DND-41 (cell line): ENCODE measurements around the gene FLG2.

ENCODE experiments used
- ATAC-seq: fragments of 200-7000 bp; cut with Tn5 transposase; 3 replicates; pipeline ENCODE4 v1.9.1; 2021; ENCODE audit warnings: low read depth; ENCODE audit not compliant: insufficient read depth
- DNase-seq: peaks from one replicate; pipeline ENCODE4 v3.0.0-alpha.2; 2020
- H2AFZ ChIP-seq: 2 replicates; pipeline ENCODE4 v1.6.0; 2012; ENCODE audit warnings: low read depth, low read length
- H3K27ac ChIP-seq: 2 replicates; pipeline ENCODE4 v1.5.1; 2012; ENCODE audit warnings: low read length, inconsistent platforms
- H3K27me3 ChIP-seq: fragments of 200-600 bp; sonication (generic); 2 replicates; pipeline ENCODE4 v1.6.0; 2012; ENCODE audit warnings: low read length, mild to moderate bottlenecking, inconsistent platforms; ENCODE audit not compliant: insufficient read depth, poor library complexity
- H3K36me3 ChIP-seq: 2 replicates; pipeline ENCODE4 v1.5.1; 2012; ENCODE audit warnings: low read length, inconsistent platforms; ENCODE audit not compliant: insufficient read depth
- H3K4me1 ChIP-seq: 2 replicates; pipeline ENCODE4 v1.5.1; 2012; ENCODE audit warnings: mild to moderate bottlenecking, low read length; ENCODE audit not compliant: insufficient read depth
- H3K4me2 ChIP-seq: 2 replicates; pipeline ENCODE4 v1.6.0; 2012; ENCODE audit warnings: mild to moderate bottlenecking, moderate library complexity, low read length, inconsistent platforms; ENCODE audit not compliant: insufficient read depth
- H3K4me3 ChIP-seq, 2 experiments: fragments of 200-600 bp in 1 of 2; shearing (Covaris generic) in 1 of 2; 2 replicates each; pipeline ENCODE4 v1.5.1; 2012 to 2016; ENCODE audit warnings: inconsistent platforms in 2 of 2, low read length in 2 of 2, mild to moderate bottlenecking in 2 of 2, low read depth in 1 of 2, moderate library complexity in 1 of 2
- H3K79me2 ChIP-seq: 2 replicates; pipeline ENCODE4 v1.6.0; 2012; ENCODE audit warnings: low read length, inconsistent platforms; ENCODE audit not compliant: insufficient read depth
- H3K9ac ChIP-seq: 2 replicates; pipeline ENCODE4 v1.6.0; 2012; ENCODE audit warnings: low read depth, mild to moderate bottlenecking, inconsistent platforms, low read length, moderate library complexity
- H3K9me3 ChIP-seq: 2 replicates; pipeline ENCODE4 v1.5.1; 2012; ENCODE audit warnings: low read length, moderate library complexity, mild to moderate bottlenecking, inconsistent platforms; ENCODE audit not compliant: insufficient read depth, severe bottlenecking
- H4K20me1 ChIP-seq: 2 replicates; pipeline ENCODE4 v1.6.0; 2012; ENCODE audit warnings: low read length; ENCODE audit not compliant: insufficient read depth
- EZH2 ChIP-seq: IDR thresholded peaks from 3 replicates; pipeline ENCODE4 v1.6.1; 2012; ENCODE audit warnings: borderline replicate concordance, low read depth, mild to moderate bottlenecking, moderate library complexity, low read length, inconsistent platforms; ENCODE audit not compliant: severe bottlenecking
- TF ChIP-seq, protein P1 (sequence below): IDR thresholded peaks from 2 replicates; pipeline ENCODE4 v1.5.1; 2012; ENCODE audit warnings: borderline replicate concordance, low read length, moderate library complexity, mild to moderate bottlenecking; ENCODE audit not compliant: poor library complexity, severe bottlenecking; ENCODE audit errors: extremely low read depth

FLG2 gene

GRCh38 chr1:152367436-152367835 is 7.6 kb upstream of the FLG2 start:
- Histone ChIP-seq H3K36me3 (no peaks in the 10 kb centered on the region), H2AFZ (no peak overlapping the region), H3K27ac (no peak overlapping the region), H3K4me3 (no peak overlapping the region), H3K9ac (no peak overlapping the region), H3K4me2 (no peak overlapping the region), H4K20me1 (no peaks in the 10 kb centered on the region), H3K4me1 (no peaks in the 10 kb centered on the region), H3K79me2 (no peaks in the 10 kb centered on the region), H3K27me3 (peaks cover 2% of the 10 kb centered on the region), H3K9me3 (peaks cover 2% of the 10 kb centered on the region)
- TF ChIP-seq, protein P1, sequence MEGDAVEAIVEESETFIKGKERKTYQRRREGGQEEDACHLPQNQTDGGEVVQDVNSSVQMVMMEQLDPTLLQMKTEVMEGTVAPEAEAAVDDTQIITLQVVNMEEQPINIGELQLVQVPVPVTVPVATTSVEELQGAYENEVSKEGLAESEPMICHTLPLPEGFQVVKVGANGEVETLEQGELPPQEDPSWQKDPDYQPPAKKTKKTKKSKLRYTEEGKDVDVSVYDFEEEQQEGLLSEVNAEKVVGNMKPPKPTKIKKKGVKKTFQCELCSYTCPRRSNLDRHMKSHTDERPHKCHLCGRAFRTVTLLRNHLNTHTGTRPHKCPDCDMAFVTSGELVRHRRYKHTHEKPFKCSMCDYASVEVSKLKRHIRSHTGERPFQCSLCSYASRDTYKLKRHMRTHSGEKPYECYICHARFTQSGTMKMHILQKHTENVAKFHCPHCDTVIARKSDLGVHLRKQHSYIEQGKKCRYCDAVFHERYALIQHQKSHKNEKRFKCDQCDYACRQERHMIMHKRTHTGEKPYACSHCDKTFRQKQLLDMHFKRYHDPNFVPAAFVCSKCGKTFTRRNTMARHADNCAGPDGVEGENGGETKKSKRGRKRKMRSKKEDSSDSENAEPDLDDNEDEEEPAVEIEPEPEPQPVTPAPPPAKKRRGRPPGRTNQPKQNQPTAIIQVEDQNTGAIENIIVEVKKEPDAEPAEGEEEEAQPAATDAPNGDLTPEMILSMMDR = no peak
- no peak for TF ChIP-seq EZH2
- ATAC-seq (no peak), DNase-seq (no peak)

DNA sequence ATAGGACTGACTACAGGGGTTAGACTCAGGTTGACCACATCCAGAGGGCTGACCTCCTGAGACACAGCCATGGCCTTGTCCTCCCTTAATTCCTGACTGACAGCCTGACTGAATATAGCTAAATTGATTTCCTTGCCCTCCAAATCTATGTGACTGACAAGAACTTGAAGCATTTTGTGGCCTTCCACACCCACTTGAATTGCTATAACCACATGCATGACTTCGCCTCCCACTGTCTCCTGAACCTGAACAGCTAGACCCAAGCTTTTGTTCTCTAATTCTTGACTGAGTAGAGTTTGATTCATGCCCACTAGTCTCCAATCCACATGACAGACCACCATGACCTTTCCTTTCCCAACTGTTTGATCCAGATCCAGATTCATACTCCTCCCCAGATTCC is 3.1 kb downstream of the FLG2 start:
- no peak overlapping the region for H3K27ac ChIP-seq
- ATAC-seq (no peak), DNase-seq (no peak)
- no peaks in the 10 kb centered on the region for H3K36me3 ChIP-seq
- TF ChIP-seq, protein P1 = no peak
- no peak for TF ChIP-seq EZH2
- no peak overlapping the region for H3K9ac ChIP-seq
- H2AFZ ChIP-seq = no peak overlapping the region
- no peaks in the 10 kb centered on the region for H3K4me1 ChIP-seq
- H4K20me1 ChIP-seq = no peaks in the 10 kb centered on the region
- H3K9me3 ChIP-seq = peaks cover 6% of the 10 kb centered on the region
- no peak overlapping the region for H3K4me2 ChIP-seq
- H3K27me3 ChIP-seq = peaks cover 5% of the 10 kb centered on the region
- H3K79me2 ChIP-seq = no peaks in the 10 kb centered on the region
- H3K4me3 ChIP-seq = no peak overlapping the region

GRCh38 chr1:152349611-152350010 is 10.2 kb downstream of the FLG2 start:
- ATAC-seq (no peak), DNase-seq (no peak)
- Histone ChIP-seq H3K4me2 (no peak overlapping the region), H3K27me3 (peaks cover 12% of the 10 kb centered on the region), H3K9ac (no peak overlapping the region), H4K20me1 (no peaks in the 10 kb centered on the region), H3K4me1 (no peaks in the 10 kb centered on the region), H3K79me2 (no peaks in the 10 kb centered on the region), H3K4me3 (no peak overlapping the region), H3K36me3 (no peaks in the 10 kb centered on the region), H3K27ac (no peak overlapping the region), H3K9me3 (no peaks in the 10 kb centered on the region), H2AFZ (no peak overlapping the region)
- TF ChIP-seq, protein P1 = no peak
- TF ChIP-seq EZH2 = no peak

DNA sequence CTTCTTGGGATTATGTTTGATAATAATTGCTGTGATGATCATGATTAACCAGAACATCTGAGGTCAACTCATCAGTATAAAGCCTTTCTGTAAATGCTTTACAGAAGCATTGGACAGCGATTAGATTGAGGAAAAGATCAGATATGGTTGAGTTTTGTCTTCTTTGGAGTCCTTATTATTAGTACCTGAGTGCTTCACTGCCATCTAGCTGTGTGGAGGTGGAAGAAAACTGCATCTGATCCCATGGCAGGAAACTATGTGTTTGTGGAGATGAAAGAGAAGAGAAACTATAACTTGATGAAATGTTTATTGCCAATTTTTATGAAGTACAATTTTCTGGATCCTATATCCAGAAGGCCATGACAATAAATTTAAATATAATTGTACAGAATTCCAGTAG is 11.4 kb downstream of the FLG2 start:
- ATAC-seq (no peak), DNase-seq (no peak)
- TF ChIP-seq, protein P1 = peak; percentile 53
- TF ChIP-seq EZH2 = no peak
- Histone ChIP-seq H3K36me3 (no peaks in the 10 kb centered on the region), H3K4me1 (no peaks in the 10 kb centered on the region), H3K9ac (no peak overlapping the region), H3K4me3 (no peak overlapping the region), H3K27ac (no peak overlapping the region), H2AFZ (no peak overlapping the region), H3K4me2 (no peak overlapping the region), H3K27me3 (peaks cover 12% of the 10 kb centered on the region), H4K20me1 (no peaks in the 10 kb centered on the region), H3K9me3 (no peaks in the 10 kb centered on the region), H3K79me2 (no peaks in the 10 kb centered on the region)
